Measurements from ENCODE around the gene DMD.
"Not testable (repeated sequence)": the region's sequence is repeated elsewhere in the genome, so short reads cannot be mapped to it uniquely, and the experiment has no call there.

Gene DMD

GRCh38 chrX:32871636-32872035 lies 339.7 kb downstream of the DMD start:
- FAIRE-seq (peak; percentile 26), DNase-seq (ENCODE audit: insufficient read length, low spot score) (no peak)

- no peak for FAIRE-seq
Measured at GRCh38 chrX:32868524-32868895, 342.8 kb downstream of the DMD start.

GRCh38 chrX:32867781-32868523 lies 343.4 kb downstream of the DMD start:
- FAIRE-seq: no peak

More at GRCh38 chrX:32868524-32868895, 342.8 kb downstream of the DMD start:
- no peak for DNase-seq (ENCODE audit: insufficient read length, low spot score)

GRCh38 chrX:32852203-32852602 lies 359.1 kb downstream of the DMD start:
- no peak for DNase-seq (ENCODE audit: insufficient read length, low spot score)
- no peak for FAIRE-seq

More at GRCh38 chrX:32867781-32868523, 343.4 kb downstream of the DMD start:
- no peak for DNase-seq (ENCODE audit: insufficient read length, low spot score)

- peak; percentile 64 for FAIRE-seq
- DNase-seq (ENCODE audit: insufficient read length, low spot score): no peak
Measured at GRCh38 chrX:32851556-32851955, 359.8 kb downstream of the DMD start.

- DNase-seq (ENCODE audit: insufficient read length, low spot score): no peak
- FAIRE-seq: no peak
Measured at GRCh38 chrX:32847921-32848320, 363.4 kb downstream of the DMD start.

- FAIRE-seq (no peak), DNase-seq (ENCODE audit: insufficient read length, low spot score) (no peak)
Measured at GRCh38 chrX:32842053-32842452, 369.3 kb downstream of the DMD start.

- FAIRE-seq (no peak), DNase-seq (ENCODE audit: insufficient read length, low spot score) (no peak)
Measured at GRCh38 chrX:32839781-32840180, 371.6 kb downstream of the DMD start.

GRCh38 chrX:32825009-32825408 lies 386.3 kb downstream of the DMD start:
- FAIRE-seq: no peak

GRCh38 chrX:32804034-32804433 lies 407.3 kb downstream of the DMD start:
- DNase-seq (ENCODE audit: insufficient read length, low spot score) (no peak), FAIRE-seq (no peak)

More at GRCh38 chrX:32825009-32825408, 386.3 kb downstream of the DMD start:
- DNase-seq (ENCODE audit: insufficient read length, low spot score): no peak

- DNase-seq (ENCODE audit: insufficient read length, low spot score) (no peak), FAIRE-seq (no peak)
Measured at GRCh38 chrX:32798990-32799389, 412.4 kb downstream of the DMD start.

GRCh38 chrX:32788936-32789335 lies 422.4 kb downstream of the DMD start:
- FAIRE-seq (no peak), DNase-seq (ENCODE audit: insufficient read length, low spot score) (no peak)

GRCh38 chrX:32780109-32780508 lies 431.2 kb downstream of the DMD start:
- no peak for FAIRE-seq

GRCh38 chrX:32778965-32779364 lies 432.4 kb downstream of the DMD start:
- no peak for DNase-seq (ENCODE audit: insufficient read length, low spot score)

More at GRCh38 chrX:32780109-32780508, 431.2 kb downstream of the DMD start:
- no peak for DNase-seq (ENCODE audit: insufficient read length, low spot score)

GRCh38 chrX:32774966-32775365 lies 436.4 kb downstream of the DMD start:
- FAIRE-seq: peak; percentile 55
- no peak for DNase-seq (ENCODE audit: insufficient read length, low spot score)

More at GRCh38 chrX:32778965-32779364, 432.4 kb downstream of the DMD start:
- FAIRE-seq: no peak

GRCh38 chrX:32749070-32749469 lies 462.3 kb downstream of the DMD start:
- DNase-seq (ENCODE audit: insufficient read length, low spot score) (no peak), FAIRE-seq (no peak)

GRCh38 chrX:32745323-32745722 lies 466.0 kb downstream of the DMD start:
- no peak for FAIRE-seq
- no peak for DNase-seq (ENCODE audit: insufficient read length, low spot score)

GRCh38 chrX:32744921-32745320 lies 466.4 kb downstream of the DMD start:
- FAIRE-seq (no peak), DNase-seq (ENCODE audit: insufficient read length, low spot score) (no peak)

- FAIRE-seq: peak; percentile 23
Measured at GRCh38 chrX:32741910-32742309, 469.4 kb downstream of the DMD start.

GRCh38 chrX:32708542-32708941 lies 502.8 kb downstream of the DMD start:
- FAIRE-seq: peak; percentile 57
- no peak for DNase-seq (ENCODE audit: insufficient read length, low spot score)

More at GRCh38 chrX:32741910-32742309, 469.4 kb downstream of the DMD start:
- DNase-seq (ENCODE audit: insufficient read length, low spot score): no peak

- DNase-seq (ENCODE audit: insufficient read length, low spot score); FAIRE-seq: not testable (repeated sequence)
Measured at GRCh38 chrX:32705385-32705784, 506.0 kb downstream of the DMD start.

- FAIRE-seq (no peak), DNase-seq (ENCODE audit: insufficient read length, low spot score) (no peak)
Measured at GRCh38 chrX:32687379-32687778, 524.0 kb downstream of the DMD start.

Measured in HTR-8/SVneo (cell line).